K562 (cell line): Measurements from ENCODE around the gene TUBB8B. TPM values are rescaled to one million over a fixed set of nuclear protein-coding genes. Genes with fewer than 3 reads are reported as not detected.
"Not testable (repeated sequence)": the region's sequence is repeated elsewhere in the genome, so short reads cannot be mapped to it uniquely, and the experiment has no call there.

Experiments used
- ATAC-seq: fragments of 200-7000 bp; cut with Tn5 transposase; 3 replicates; pipeline ENCODE4 v1.9.1; 2020; ENCODE audit warnings: moderate library complexity
- Bru-seq: library from RNA; stranded (reverse); fragments of 400-500 nt; gene quantifications from one replicate; lab custom pipeline; 2021; lab: Mats Ljungman, UMichigan
- BruChase-seq, 2 experiments: library from RNA; stranded (reverse); fragments of 400-500 nt; gene quantifications; one replicate each; lab custom pipeline; 2021; lab: Mats Ljungman, UMichigan
- BruUV-seq: library from RNA; stranded (reverse); fragments of 400-500 nt; replicated peaks from 2 replicates; lab custom pipeline; 2021; lab: Mats Ljungman, UMichigan
- CTCF ChIA-PET: fragments of 300-600 bp; formaldehyde crosslinking; extraction: SDS; loops from one replicate; lab custom pipeline; 2021; ENCODE audit warnings: low intra/inter-chr PET ratio; lab: Yijun Ruan, JAX
- POLR2A ChIA-PET: fragments of 300-600, 350-650 bp; sonication (Branson Sonifier 250); formaldehyde crosslinking; extraction: SDS; loops from one replicate; lab custom pipeline; 2021; ENCODE audit warnings: antibody characterized with exemption, inconsistent platforms; lab: Yijun Ruan, JAX
- DNase-seq, 4 experiments: peaks; one replicate each; pipeline versions ENCODE4 v3.0.0 to v3.0.0-alpha.2; 2011 to 2018; ENCODE audit warnings: low spot score in 3 of 4, mixed read lengths in 3 of 4; ENCODE audit errors: extremely low read depth in 1 of 4
- FAIRE-seq: peaks from 2 replicates; lab custom pipeline; 2011; peaks lifted over from hg19 to GRCh38; lab: Jason Lieb, UNC
- H2AFZ ChIP-seq: 2 replicates; pipeline ENCODE4 v1.6.0; 2011; ENCODE audit warnings: low read depth, low read length, control low read depth, inconsistent platforms
- H3K27ac ChIP-seq: fragments of 200-600 bp; 3 replicates; pipeline ENCODE4 v1.8.0; 2011; ENCODE audit warnings: low read depth, mild to moderate bottlenecking, control low read depth, inconsistent platforms, low read length, moderate library complexity, mixed read lengths; ENCODE audit errors: extremely low read depth
- H3K27me3 ChIP-seq, 2 experiments: fragments of 300-600 bp in 1 of 2; 2 replicates in 1 of 2; 3 replicates in 1 of 2; pipeline versions ENCODE4 v1.6.0 to v1.8.0; 2011; ENCODE audit warnings: inconsistent platforms in 2 of 2, low read length in 2 of 2, mild to moderate bottlenecking in 1 of 2, mixed read lengths in 1 of 2, moderate library complexity in 1 of 2; ENCODE audit not compliant: control insufficient read depth in 2 of 2, insufficient read depth in 2 of 2
- H3K36me3 ChIP-seq: fragments of 300-600 bp; 3 replicates; pipeline ENCODE4 v1.8.0; 2011; ENCODE audit warnings: mild to moderate bottlenecking, low read length, inconsistent platforms; ENCODE audit not compliant: control insufficient read depth, insufficient read depth
- H3K4me1 ChIP-seq, 2 experiments: fragments of 200-600 bp in 1 of 2; replicated peaks in 1 of 2; 2 replicates in 1 of 2; 3 replicates in 1 of 2; pipeline versions ENCODE4 v1.5.1 to v1.8.0; 2011; ENCODE audit warnings: inconsistent platforms in 2 of 2, low read length in 2 of 2, mild to moderate bottlenecking in 1 of 2, mixed read lengths in 1 of 2, moderate library complexity in 1 of 2; ENCODE audit not compliant: control insufficient read depth in 2 of 2, insufficient read depth in 2 of 2
- H3K4me2 ChIP-seq: 2 replicates; pipeline ENCODE4 v1.6.1; 2011; ENCODE audit warnings: low read length, control low read depth, inconsistent platforms, mixed read lengths; ENCODE audit not compliant: insufficient read depth
- H3K4me3 ChIP-seq: fragments of 200-600 bp; sonication (generic), shearing (Covaris generic); 2 replicates; pipeline ENCODE4 v1.5.1; 2016; ENCODE audit warnings: control low read depth, inconsistent platforms
- H3K79me2 ChIP-seq: fragments of 200-600 bp; 3 replicates; pipeline ENCODE4 v1.8.0; 2011; ENCODE audit warnings: low read length, inconsistent platforms; ENCODE audit not compliant: control insufficient read depth, insufficient read depth
- H3K9ac ChIP-seq, 2 experiments: 2 replicates each; pipeline versions ENCODE4 v1.6.0 to v1.6.1; 2011; ENCODE audit warnings: low read depth in 2 of 2, low read length in 2 of 2, control low read depth in 1 of 2, inconsistent platforms in 1 of 2, mild to moderate bottlenecking in 1 of 2, mixed read lengths in 1 of 2; ENCODE audit not compliant: insufficient read depth in 1 of 2
- H3K9me1 ChIP-seq: one replicate; pipeline ENCODE4 v1.6.0; 2011; ENCODE audit warnings: inconsistent platforms, mild to moderate bottlenecking, low read length, moderate library complexity; ENCODE audit not compliant: control insufficient read depth, insufficient read depth
- H3K9me3 ChIP-seq: replicated peaks from 2 replicates; pipeline ENCODE4 v1.5.1; 2011; ENCODE audit warnings: low read depth, low read length, inconsistent platforms; ENCODE audit not compliant: control insufficient read depth, insufficient read depth
- H4K20me1 ChIP-seq: replicated peaks from 2 replicates; pipeline ENCODE4 v1.6.1; 2011; ENCODE audit warnings: low read length, inconsistent platforms, mixed read lengths; ENCODE audit not compliant: control insufficient read depth, insufficient read depth
- WGBS: fragments of 100-300 bp; shearing (Covaris generic); methylation state at CpG from one replicate; pipeline ENCODE4 v1.1.6; 2016; ENCODE audit warnings: low coverage, mixed read lengths; ENCODE audit not compliant: insufficient coverage; ENCODE audit errors: missing lambda C conversion rate; 5-methylcytosine and 5-hydroxymethylcytosine counted together
- in situ Hi-C: fragments of 300-500 bp; cut with MboI; formaldehyde crosslinking; loops from 4 replicates; pipeline ENCODE4 v1.15.0; 2018; ENCODE audit warnings: inconsistent platforms, mixed read lengths
- intact Hi-C: fragments of 100-400 bp; cut with micrococcal nuclease; formaldehyde crosslinking; loops from 2 replicates; pipeline ENCODE4 v1.14.2; 2022
- long read RNA-seq, 3 experiments: library from polyadenylated mRNA in 2 of 3; library from RNA in 1 of 3; unstranded in 2 of 3; stranded (forward) in 1 of 3; transcript quantifications; one replicate each; pipeline ENCODE4 v2.0.0, GENCODE V29; 2019 to 2022
- polyA minus RNA-seq, 3 experiments: library from RNA; depleted of rRNA, polyadenylated mRNA; stranded (reverse); fragments of >200 nt; gene quantifications; 2 replicates each; pipeline ENCODE4 v1.2.3, GENCODE V29; 2011
- polyA plus RNA-seq, 8 experiments: library from polyadenylated mRNA; depleted of rRNA in 4 of 8; stranded (reverse) in 5 of 8; unstranded in 3 of 8; fragments of >200 nt; fragmentation: Nextera tagmentation in 2 of 8; fragmentation: Illumina TruSeq in 1 of 8; extraction: Ambion mirVana in 2 of 8; extraction: Trizol in 1 of 8; gene quantifications; 2 replicates each; pipeline versions ENCODE4 v1.2.1 to v1.2.3, GENCODE V29; 2011 to 2014; ENCODE audit warnings: inconsistent platforms in 1 of 8, missing spikeins in 1 of 8
- total RNA-seq, 7 experiments: library from RNA; depleted of rRNA in 6 of 7; stranded (reverse); fragments of >200 nt in 6 of 7; fragmentation: Illumina TruSeq in 2 of 7; extraction: Trizol in 2 of 7; gene quantifications; 2 replicates each; pipeline versions ENCODE4 v1.2.1 to v1.2.3, GENCODE V29; 2011 to 2021; ENCODE audit warnings: low replicate concordance in 1 of 7

The TUBB8B gene
- total RNA-seq (2011; cell fraction: chromatin; rRNA removed; ENCODE audit: low replicate concordance): 0.49 TPM in 1 of 2 replicates, not detected in the other
- not detected in 2 replicates for total RNA-seq (2011; cell fraction: nucleolus; rRNA removed)
- total RNA-seq (2011; cell fraction: nucleoplasm; rRNA removed): not detected in 2 replicates
- not detected in 2 replicates for total RNA-seq (2014; rRNA removed)
- not detected in 2 replicates for total RNA-seq (2014; rRNA removed; fragmentation: Illumina TruSeq; extraction: Trizol)
- not detected in 2 replicates for total RNA-seq (2015; rRNA removed; fragmentation: Illumina TruSeq; extraction: Trizol)
- not detected in 2 replicates for total RNA-seq (2021)
- 0.08 TPM in 1 of 2 replicates, not detected in the other for polyA plus RNA-seq (2011; rRNA removed)
- polyA plus RNA-seq (2011; cell fraction: cytosol; rRNA removed): 0.09 TPM in 1 of 2 replicates, not detected in the other
- 0.17 TPM in 1 of 2 replicates, not detected in the other for polyA plus RNA-seq (2011; cell fraction: nucleus; rRNA removed)
- polyA plus RNA-seq (2012): not detected in 2 replicates
- polyA plus RNA-seq (2014; fragmentation: Illumina TruSeq; extraction: Trizol): 0.11 TPM in 1 of 2 replicates, not detected in the other
- not detected for polyA plus RNA-seq (2014; fragmentation: Nextera tagmentation; extraction: Ambion mirVana)
- polyA plus RNA-seq (2014; rRNA removed): not detected in 2 replicates
- not detected in 2 replicates for polyA minus RNA-seq (2011; rRNA and poly(A)+ RNA removed)
- polyA minus RNA-seq (2011; cell fraction: cytosol; rRNA and poly(A)+ RNA removed): not detected in 2 replicates
- not detected in 2 replicates for polyA minus RNA-seq (2011; cell fraction: nucleus; rRNA and poly(A)+ RNA removed)
- Bru-seq, nascent RNA: percentile 18 among the genes with signal in this experiment
- not detected for BruChase-seq, experiment 1, labeled RNA remaining after a 2-hour chase
- not detected for BruChase-seq, experiment 2, labeled RNA remaining after a 6-hour chase
- long read RNA-seq, experiment 1: 0 reads
- long read RNA-seq, experiment 2: 0 reads
- long read RNA-seq, experiment 3: 0 reads

DNA sequence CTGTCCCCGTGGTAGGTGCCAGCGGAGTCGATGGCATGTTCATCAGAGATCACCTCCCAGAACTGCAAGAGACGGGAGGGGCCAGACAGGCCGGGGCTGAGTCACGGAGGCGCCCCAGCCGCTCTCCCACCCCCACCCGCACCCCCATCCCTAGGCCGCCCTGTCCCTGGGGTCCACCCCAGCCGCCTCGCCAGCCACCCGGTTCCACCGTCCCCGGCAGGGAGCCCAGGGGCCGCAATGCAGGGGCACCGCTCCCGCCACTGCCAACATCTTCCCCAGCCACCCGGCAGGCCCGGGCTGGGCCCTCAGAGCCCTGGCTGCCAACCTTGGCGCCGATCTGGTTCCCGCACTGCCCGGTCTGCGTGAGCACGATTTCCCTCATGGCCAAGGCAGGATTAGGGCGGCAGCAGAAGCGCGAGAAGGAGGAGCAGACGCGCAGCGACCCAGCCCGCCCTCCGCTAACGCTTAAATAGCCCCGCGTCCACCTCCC, at the start of gene TUBB8B:
Gene TUBB8B, minus strand, starts transcription at position 440 of the 490 bp plus-strand sequence. Its CDS starts 58 bp downstream, at position 382.
- CTCF ChIA-PET, H3K9ac ChIP-seq, intact Hi-C loops, H3K36me3 ChIP-seq, H3K27me3 ChIP-seq, H3K4me2 ChIP-seq, H3K79me2 ChIP-seq, POLR2A ChIA-PET, H3K9me3 ChIP-seq, DNase-seq, BruUV-seq, H3K9me1 ChIP-seq, H4K20me1 ChIP-seq, H3K27ac ChIP-seq, in situ Hi-C loops, H2AFZ ChIP-seq, H3K4me1 ChIP-seq, ATAC-seq, H3K4me3 ChIP-seq, FAIRE-seq: not testable (repeated sequence)
- 11% methylated on average over 20 of the region's 37 CpGs for WGBS
